Natural killer cell (primary cell): Measurements from ENCODE around the gene CCDC183. TPM values are rescaled to one million over a fixed set of nuclear protein-coding genes. Genes with fewer than 3 reads are reported as not detected.
"Not testable (repeated sequence)": the region's sequence is repeated elsewhere in the genome, so short reads cannot be mapped to it uniquely, and the experiment has no call there.

ENCODE experiments used
- ATAC-seq, 3 donors: fragments of 150-1000 bp in 2 of 3; fragments of 200-7000 bp in 1 of 3; cut with Tn5 transposase; 1 replicate in 1 of 3; 2 replicates in 2 of 3; pipeline ENCODE4 v1.10.0; 2021; ENCODE audit warnings: mild to moderate bottlenecking in 2 of 3, moderate library complexity in 2 of 3
- DNase-seq, 2 donors: peaks; one replicate each; pipeline versions ENCODE4 v3.0.0 to v3.0.0-alpha.2; 2013 to 2021; ENCODE audit warnings: mixed read lengths in 1 of 2
- H3K27ac ChIP-seq: one replicate; pipeline ENCODE4 v1.5.1; 2013; ENCODE audit warnings: mild to moderate bottlenecking, low read length
- H3K27me3 ChIP-seq: one replicate; pipeline ENCODE4 v1.6.1; 2013; ENCODE audit warnings: low read length; ENCODE audit not compliant: control insufficient read depth, insufficient read depth
- H3K36me3 ChIP-seq: one replicate; pipeline ENCODE4 v1.6.1; 2013; ENCODE audit warnings: low read length; ENCODE audit not compliant: control insufficient read depth, insufficient read depth
- H3K4me1 ChIP-seq: one replicate; pipeline ENCODE4 v1.6.1; 2013; ENCODE audit warnings: low read length; ENCODE audit not compliant: control insufficient read depth, insufficient read depth
- H3K4me3 ChIP-seq: one replicate; pipeline ENCODE4 v1.5.1; 2013; ENCODE audit warnings: low read length
- H3K9me3 ChIP-seq: one replicate; pipeline ENCODE4 v1.6.1; 2013; ENCODE audit warnings: low read length; ENCODE audit not compliant: control insufficient read depth, insufficient read depth
- H3K27ac Mint-ChIP-seq, 2 donors: one replicate each; pipeline ENCODE4 v1.8.0; 2022; ENCODE audit warnings: mild to moderate bottlenecking in 2 of 2, mixed read lengths in 2 of 2, moderate library complexity in 1 of 2
- H3K27me3 Mint-ChIP-seq, 2 donors: one replicate each; pipeline ENCODE4 v1.8.0; 2022; ENCODE audit warnings: low read depth in 2 of 2, mixed read lengths in 2 of 2
- H3K36me3 Mint-ChIP-seq: one replicate; pipeline ENCODE4 v1.8.0; 2022; ENCODE audit warnings: mixed read lengths
- H3K4me1 Mint-ChIP-seq, 2 donors: one replicate each; pipeline ENCODE4 v1.8.0; 2022; ENCODE audit warnings: mixed read lengths in 2 of 2
- H3K4me3 Mint-ChIP-seq: one replicate; pipeline ENCODE4 v1.8.0; 2022; ENCODE audit warnings: mild to moderate bottlenecking, moderate library complexity, mixed read lengths
- H3K9me3 Mint-ChIP-seq, 2 donors: one replicate each; pipeline ENCODE4 v1.8.0; 2022; ENCODE audit warnings: mixed read lengths in 2 of 2
- WGBS: methylation state at CpG from one replicate; pipeline ENCODE4 v1.1.7; 2013; ENCODE audit warnings: missing lambda C conversion rate; ENCODE audit not compliant: insufficient coverage; 5-methylcytosine and 5-hydroxymethylcytosine counted together
- intact Hi-C: fragments of 100-400 bp; cut with micrococcal nuclease; formaldehyde crosslinking; loops from one replicate; pipeline ENCODE4 v1.14.2; 2022
- total RNA-seq, 4 donors: library from RNA; stranded (reverse); fragments of 120-200 nt in 1 of 4; gene quantifications; one replicate each; pipeline versions ENCODE4 v1.2.3 to v1.2.4, GENCODE V29; 2013 to 2022
- TF ChIP-seq, protein P1 (sequence below): fragments of 200-600 bp; IDR thresholded peaks from one replicate; pipeline ENCODE4 v1.8.0; 2022; ENCODE audit warnings: antibody characterized with exemption

The CCDC183 gene
- total RNA-seq, 3 donors from 2014 or later (not counting 1 experiment from before 2014, with no cell fraction given), result 0.56 to 0.75 (median 0.65) TPM

DNA sequence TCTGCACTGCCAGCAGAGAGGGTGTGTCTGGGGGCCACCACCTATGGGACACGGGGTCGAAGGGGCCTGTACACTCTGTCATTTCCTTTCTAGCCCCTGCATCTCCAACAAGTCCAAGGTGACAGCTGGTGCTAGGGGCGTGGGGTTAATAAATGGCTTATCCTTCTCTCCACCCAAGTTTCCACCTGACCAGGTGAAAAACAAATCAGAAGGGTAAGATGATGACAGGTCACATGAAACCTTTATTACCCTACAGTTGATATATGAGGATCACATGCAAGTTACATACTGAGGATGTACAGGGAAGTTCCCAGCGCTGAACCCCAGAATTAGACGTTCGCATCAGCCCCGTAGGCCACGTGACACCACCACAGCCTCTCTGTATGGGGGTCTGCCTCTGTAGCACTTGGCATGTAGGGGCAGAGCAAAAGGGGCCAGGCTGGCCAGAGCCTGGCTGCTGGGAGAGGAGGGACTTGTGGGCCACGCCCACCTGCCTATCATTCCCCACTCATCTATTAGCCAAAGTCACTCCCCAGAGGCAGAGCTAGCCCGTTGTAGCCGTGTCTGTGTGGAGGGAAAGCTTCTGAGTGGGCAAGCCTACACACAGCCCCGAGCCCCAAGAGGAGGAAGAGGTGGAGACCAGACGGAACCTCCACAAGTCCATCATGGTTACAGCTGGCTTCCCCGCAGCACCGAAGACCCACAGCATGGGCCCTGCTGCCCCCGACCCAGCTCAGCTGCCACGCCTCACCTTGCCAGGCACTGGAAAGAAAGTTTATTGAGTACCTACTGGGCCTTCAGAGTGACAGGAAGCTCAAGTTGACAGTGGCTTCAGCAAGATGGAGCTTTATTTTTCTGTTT lies 2.8 kb upstream of the CCDC183 start:
- no peak for ATAC-seq
- no peaks in the 10 kb centered on the region for H3K27me3 Mint-ChIP-seq
- H3K4me3 Mint-ChIP-seq, result no peak overlapping the region
- peaks cover 9% of the 10 kb centered on the region for H3K36me3 ChIP-seq
- intact Hi-C loops, result loop anchor here (5.0 kb wide), 1 partner anchor 449 kb away; the partner anchor contains the start of gene TUBB4B
- H3K27me3 ChIP-seq, result no peaks in the 10 kb centered on the region
- no peak overlapping the region for H3K27ac ChIP-seq
- DNase-seq, result peak in 1 of 2 donors; percentile 6
- no peaks in the 10 kb centered on the region for H3K9me3 Mint-ChIP-seq
- 90% methylated on average over 15 of the region's 17 CpGs for WGBS
- no peaks in the 10 kb centered on the region for H3K9me3 ChIP-seq
- no peaks in the 10 kb centered on the region for H3K36me3 Mint-ChIP-seq
- peaks cover 36% of the 10 kb centered on the region for H3K4me1 ChIP-seq
- no peak overlapping the region for H3K4me3 ChIP-seq
- peaks cover 20 to 23% of the 10 kb centered on the region in 2 donors for H3K4me1 Mint-ChIP-seq
- H3K27ac Mint-ChIP-seq, result no peak overlapping the region
- TF ChIP-seq, protein P1, sequence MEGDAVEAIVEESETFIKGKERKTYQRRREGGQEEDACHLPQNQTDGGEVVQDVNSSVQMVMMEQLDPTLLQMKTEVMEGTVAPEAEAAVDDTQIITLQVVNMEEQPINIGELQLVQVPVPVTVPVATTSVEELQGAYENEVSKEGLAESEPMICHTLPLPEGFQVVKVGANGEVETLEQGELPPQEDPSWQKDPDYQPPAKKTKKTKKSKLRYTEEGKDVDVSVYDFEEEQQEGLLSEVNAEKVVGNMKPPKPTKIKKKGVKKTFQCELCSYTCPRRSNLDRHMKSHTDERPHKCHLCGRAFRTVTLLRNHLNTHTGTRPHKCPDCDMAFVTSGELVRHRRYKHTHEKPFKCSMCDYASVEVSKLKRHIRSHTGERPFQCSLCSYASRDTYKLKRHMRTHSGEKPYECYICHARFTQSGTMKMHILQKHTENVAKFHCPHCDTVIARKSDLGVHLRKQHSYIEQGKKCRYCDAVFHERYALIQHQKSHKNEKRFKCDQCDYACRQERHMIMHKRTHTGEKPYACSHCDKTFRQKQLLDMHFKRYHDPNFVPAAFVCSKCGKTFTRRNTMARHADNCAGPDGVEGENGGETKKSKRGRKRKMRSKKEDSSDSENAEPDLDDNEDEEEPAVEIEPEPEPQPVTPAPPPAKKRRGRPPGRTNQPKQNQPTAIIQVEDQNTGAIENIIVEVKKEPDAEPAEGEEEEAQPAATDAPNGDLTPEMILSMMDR, result no peak

- H3K4me1 Mint-ChIP-seq, result peaks cover 9 to 14% of the 10 kb centered on the region in 2 donors
- DNase-seq, result no peak
Observed at GRCh38 chr9:136794281-136794999, 1.7 kb upstream of the CCDC183 start.

DNA sequence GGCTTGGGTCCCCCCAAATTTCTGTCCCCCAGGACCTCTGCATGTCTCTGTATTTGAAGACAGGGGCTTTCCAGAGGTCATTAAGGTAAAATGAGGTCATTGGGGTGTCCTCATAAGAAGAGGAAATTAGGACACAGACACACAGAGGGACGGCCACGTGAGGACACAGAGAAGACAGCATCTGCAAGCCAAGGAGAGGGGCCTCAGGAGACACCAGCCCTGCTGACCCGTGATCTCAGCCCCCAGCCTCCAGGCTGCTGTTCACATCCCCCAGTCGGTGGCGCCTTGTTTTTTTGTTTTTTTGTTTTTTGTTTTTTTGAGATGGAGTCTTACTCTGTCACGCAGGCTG lies 1.2 kb upstream of the CCDC183 start:
- Mint-ChIP-seq H3K27me3 (no peaks in the 10 kb centered on the region), H3K36me3 (no peaks in the 10 kb centered on the region), H3K4me3 (no peak overlapping the region), H3K9me3 (no peaks in the 10 kb centered on the region), H3K27ac (no peak overlapping the region), H3K4me1 (peaks cover 9 to 17% of the 10 kb centered on the region in 2 donors)
- Histone ChIP-seq H3K4me3 (no peak overlapping the region), H3K27ac (no peak overlapping the region), H3K4me1 (peaks cover 37% of the 10 kb centered on the region), H3K27me3 (peaks cover 12% of the 10 kb centered on the region), H3K36me3 (peaks cover 9% of the 10 kb centered on the region), H3K9me3 (no peaks in the 10 kb centered on the region)
- intact Hi-C loops, result loop anchor here (5.0 kb wide), 1 partner anchor 447 kb away; the partner anchor contains the start of gene TUBB4B
- TF ChIP-seq, protein P1, result no peak
- WGBS, result 89% methylated on average over 6 of the region's 6 CpGs
- ATAC-seq (no peak), DNase-seq (peak in 1 of 2 donors; percentile 10)

More at GRCh38 chr9:136794281-136794999, 1.7 kb upstream of the CCDC183 start:
- Histone ChIP-seq H3K4me3 (no peak overlapping the region), H3K27ac (no peak overlapping the region), H3K27me3 (peaks cover 8% of the 10 kb centered on the region), H3K36me3 (peaks cover 9% of the 10 kb centered on the region), H3K4me1 (peaks cover 35% of the 10 kb centered on the region), H3K9me3 (no peaks in the 10 kb centered on the region)
- Mint-ChIP-seq H3K27me3 (no peaks in the 10 kb centered on the region), H3K4me3 (no peak overlapping the region), H3K36me3 (no peaks in the 10 kb centered on the region), H3K27ac (no peak overlapping the region), H3K9me3 (no peaks in the 10 kb centered on the region)
- TF ChIP-seq, protein P1, result no peak
- ATAC-seq, result no peak
- 93% methylated on average over 14 of the region's 14 CpGs for WGBS
- intact Hi-C loops, result loop anchor here (5.0 kb wide), 1 partner anchor 448 kb away; the partner anchor contains the start of gene TUBB4B

DNA sequence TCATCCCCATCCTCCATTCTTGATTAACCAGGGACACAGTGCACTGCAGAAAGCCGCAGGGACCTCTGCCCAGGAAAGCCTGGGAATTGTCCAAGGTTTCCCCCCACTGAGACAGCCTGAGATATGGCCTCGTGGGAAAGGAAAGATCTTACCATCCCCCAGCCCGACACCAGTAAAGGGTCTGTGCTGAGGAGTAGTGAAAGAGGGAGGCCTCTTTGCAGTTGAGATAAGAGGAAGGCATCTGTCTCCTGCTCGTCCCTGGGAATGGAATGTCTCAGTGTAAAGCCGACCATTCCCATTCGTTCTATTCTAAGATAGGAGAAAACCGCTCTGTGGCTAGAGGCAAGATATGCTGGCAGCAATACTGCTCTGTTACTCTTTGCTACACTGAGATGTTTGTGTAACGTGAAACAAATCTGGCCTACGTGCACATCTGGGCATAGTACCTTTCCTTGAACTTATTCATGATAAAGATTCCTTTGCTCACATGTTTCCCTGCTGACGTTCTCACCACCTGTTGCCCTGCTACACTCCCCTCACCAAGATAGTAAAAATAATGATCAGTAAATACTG lies 723 bp downstream of the CCDC183 start:
- H3K27ac Mint-ChIP-seq, H3K27me3 Mint-ChIP-seq, H3K9me3 Mint-ChIP-seq, H3K36me3 ChIP-seq, H3K36me3 Mint-ChIP-seq, H3K4me3 Mint-ChIP-seq, H3K9me3 ChIP-seq, H3K4me3 ChIP-seq, H3K27ac ChIP-seq, ATAC-seq, DNase-seq, intact Hi-C loops: not testable (repeated sequence)
- Histone ChIP-seq H3K4me1 (peaks cover 39% of the 10 kb centered on the region), H3K27me3 (peaks cover 12% of the 10 kb centered on the region)
- WGBS, result 59% methylated on average over 8 of the region's 10 CpGs
- H3K4me1 Mint-ChIP-seq, result peaks cover 13 to 22% of the 10 kb centered on the region in 2 donors
